OCI-M2 (cell line): ENCODE measurements around the gene FOCAD.

Source experiments
- DNase-seq: peaks from one replicate; lab custom pipeline; 2025; ENCODE audit not compliant: unreplicated experiment; lab: John Stamatoyannopoulos, UW

The FOCAD gene

DNA sequence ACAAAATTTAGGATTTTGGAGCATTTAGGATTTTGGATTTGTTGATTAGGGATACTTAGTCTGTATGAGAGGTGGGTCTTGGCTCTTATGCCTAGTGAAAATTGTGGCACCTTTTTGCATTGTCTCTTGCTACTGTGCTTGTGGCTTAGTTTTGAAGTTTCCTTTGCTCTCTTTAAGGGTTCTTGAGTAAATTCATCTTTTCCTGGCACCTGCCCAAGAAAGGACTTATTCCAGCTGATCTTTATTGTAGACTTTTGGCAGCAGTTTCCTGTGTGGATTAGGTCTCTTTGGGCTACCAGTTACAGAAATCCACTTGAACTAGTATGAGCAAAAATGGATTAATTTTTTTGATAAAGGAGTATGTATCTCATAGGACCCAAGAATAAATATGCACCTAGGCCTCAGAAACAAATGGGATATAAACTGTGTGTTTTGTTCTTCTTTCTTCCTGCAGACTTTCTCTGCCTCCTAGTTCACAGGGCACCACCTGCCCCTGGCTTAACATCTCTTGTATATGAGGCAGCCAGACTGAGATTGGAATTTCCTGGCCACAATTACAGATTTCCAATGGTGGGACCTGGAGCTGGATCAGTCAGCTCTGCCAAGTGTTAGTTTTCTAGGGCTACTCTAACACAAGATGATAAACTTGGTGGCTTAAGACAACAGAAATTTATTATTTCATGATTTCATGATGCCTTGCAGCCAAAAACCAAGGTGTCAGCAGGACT lies 44.6 kb downstream of the FOCAD start:
- no peak for DNase-seq

DNA sequence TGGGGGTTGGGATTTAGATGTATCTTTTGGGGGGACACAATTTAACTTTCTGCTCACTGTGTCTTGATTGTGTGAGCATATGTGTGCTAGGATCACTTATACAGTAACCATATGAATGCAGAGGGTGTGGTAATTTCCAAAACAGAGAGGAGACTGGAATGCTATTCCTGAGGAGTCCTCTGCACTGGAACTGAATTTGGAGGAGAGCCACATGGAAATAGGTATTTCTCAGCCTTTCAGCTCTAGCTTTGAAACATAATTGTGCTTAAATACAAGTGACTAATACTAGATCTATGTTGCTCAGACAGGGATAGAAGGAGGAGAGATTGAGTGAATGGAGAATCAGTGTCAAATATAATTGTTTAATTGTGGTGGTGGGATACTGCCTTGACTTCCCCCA lies 45.5 kb downstream of the FOCAD start:
- no peak for DNase-seq

DNA sequence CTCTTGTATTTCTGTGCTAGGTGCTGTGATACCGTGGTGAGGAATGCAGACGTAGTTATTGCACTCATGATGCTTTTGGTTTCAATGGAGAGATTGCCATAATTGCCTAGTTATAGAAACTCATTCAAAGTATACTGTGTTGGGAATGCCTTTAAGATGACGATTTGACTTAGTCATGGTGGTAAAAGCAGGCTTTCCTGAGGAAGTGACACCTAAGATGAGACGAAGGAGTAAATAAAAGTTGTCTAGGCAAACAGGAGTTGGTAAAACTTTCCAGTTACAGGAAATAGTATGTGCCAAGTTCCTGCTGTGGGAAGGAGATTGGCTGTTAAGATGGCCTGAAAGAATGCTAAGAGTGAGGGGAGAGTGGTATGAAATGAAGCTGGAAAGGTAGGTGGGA lies 48.1 kb downstream of the FOCAD start:
- no peak for DNase-seq

DNA sequence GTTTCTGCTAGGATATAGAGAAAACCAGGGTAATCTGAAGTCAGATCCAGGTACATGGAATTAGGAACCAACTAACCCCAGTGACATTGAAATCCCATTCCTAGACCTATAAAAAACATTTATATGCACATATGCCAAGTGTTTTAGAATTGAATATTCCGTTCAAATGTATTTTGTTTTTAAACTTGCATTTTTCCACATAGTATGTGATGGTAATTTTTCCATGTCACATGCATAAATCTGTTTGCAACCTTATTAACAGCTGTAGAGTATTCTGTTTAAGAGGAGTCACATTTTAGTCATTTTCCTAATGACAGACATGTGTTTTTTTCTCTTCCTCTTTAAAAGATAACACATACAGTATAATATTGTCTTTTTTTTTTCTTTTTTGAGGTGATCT lies 50.2 kb downstream of the FOCAD start:
- no peak for DNase-seq

DNA sequence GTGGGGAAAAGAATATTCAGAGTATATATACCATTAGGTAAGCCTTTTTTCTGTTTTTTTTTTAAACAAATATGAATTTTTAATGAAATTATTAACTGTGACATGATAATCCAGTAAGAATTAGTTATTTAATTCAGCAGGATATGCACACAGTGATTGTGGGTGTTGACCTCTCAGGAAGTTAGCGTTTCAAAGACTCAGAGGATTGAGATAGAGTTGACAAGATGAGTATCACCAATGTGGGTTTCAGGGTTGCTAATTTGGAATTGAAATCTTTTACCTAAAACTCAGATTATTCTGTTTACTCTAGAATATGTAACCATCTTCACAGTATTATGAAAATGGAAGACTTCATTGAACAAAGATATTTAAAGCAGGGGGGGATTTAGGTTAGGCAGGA lies 56.2 kb downstream of the FOCAD start:
- no peak for DNase-seq

DNA sequence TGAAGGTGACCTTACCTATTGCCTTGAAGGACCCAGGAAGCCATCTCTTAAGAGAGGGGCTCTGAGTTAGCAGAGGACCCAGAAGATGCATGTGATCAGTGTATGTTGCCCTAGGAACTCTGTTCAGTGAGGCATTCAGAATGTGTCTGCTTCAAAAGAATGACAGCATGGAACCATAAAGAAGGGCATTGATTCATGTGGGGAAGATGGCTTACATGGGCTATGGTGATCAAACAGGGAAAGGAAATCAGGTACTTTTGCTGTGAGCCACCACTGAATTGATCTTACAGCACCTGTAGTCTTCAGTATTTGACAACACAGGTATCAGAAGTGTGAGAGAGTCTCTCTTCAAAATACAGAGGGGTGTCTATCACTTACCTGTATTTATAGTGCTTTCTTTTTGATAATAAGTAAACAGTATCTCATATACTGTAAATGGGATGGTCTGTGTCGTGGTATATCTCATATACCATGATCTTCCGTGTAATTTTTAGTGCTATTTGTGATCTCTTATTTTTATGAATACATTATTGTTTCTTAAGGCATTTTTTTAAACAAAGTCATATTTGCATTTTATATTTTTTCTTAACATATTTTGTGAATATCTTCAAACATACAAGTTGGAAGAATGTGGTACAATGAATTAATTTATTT lies 57.0 kb downstream of the FOCAD start:
- no peak for DNase-seq

DNA sequence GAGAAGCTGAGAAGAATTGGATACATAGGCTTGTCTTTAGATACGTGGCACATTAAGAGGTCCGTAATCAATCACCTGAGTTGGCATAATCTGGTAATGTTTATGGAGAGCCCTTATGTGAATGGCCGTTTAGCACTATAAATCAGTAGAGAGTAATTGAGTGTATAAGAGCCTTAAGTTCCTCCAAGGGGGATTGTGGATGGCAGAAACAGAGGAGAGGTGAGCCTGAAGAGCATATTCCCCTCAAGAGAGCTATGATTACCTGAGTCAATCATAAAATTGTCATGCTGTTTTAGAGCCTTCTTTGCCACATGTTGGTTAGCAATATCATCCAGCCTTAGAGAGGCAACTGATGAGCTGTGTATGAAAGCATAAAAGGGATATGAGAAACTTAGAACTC lies 58.8 kb downstream of the FOCAD start:
- no peak for DNase-seq

DNA sequence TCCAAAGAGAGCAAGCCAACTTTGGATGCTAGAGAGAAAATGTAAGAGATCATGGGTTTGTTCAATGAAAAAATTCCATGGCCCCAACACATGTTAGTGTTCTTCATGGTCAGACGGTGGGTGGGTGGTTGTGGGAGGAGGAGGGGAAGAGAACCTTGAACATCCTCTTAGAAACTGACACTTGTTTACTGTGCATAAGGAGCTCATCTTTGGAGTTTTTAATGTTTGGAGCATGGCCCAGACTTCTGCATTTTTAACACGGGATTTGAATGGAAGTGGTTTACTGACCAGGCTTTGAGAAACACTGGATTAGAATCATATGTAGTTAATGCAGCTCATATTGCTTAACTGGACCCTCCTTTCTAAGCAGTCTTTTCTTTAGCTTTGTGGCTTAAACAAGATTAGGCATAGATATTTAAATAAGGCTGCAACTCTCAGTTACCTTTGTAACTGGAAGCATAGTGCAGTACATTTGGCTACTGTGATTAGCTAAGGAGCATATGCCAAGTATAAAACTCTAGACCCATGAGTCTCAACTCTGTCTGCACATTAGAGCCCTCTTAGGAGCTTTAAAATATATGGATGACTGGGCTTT lies 60.1 kb downstream of the FOCAD start:
- no peak for DNase-seq

DNA sequence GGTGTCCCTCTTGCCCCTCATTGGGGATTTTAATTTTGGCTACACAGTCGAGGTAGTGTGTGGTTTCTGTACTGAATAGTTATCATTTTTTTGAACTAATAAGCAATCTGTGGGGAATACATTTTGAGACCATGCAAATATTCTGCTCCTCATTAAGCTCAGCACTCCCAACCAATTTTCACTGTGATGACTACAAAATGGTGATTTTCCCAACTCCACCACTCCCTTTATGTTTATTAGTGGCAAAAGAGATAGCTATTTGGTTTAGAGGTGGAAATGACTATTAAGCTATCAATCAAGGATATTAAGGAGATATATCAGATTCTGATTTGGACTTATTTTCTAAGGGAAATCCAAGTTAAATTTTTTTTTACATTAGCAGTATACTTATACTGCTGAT lies 62.9 kb downstream of the FOCAD start:
- no peak for DNase-seq

DNA sequence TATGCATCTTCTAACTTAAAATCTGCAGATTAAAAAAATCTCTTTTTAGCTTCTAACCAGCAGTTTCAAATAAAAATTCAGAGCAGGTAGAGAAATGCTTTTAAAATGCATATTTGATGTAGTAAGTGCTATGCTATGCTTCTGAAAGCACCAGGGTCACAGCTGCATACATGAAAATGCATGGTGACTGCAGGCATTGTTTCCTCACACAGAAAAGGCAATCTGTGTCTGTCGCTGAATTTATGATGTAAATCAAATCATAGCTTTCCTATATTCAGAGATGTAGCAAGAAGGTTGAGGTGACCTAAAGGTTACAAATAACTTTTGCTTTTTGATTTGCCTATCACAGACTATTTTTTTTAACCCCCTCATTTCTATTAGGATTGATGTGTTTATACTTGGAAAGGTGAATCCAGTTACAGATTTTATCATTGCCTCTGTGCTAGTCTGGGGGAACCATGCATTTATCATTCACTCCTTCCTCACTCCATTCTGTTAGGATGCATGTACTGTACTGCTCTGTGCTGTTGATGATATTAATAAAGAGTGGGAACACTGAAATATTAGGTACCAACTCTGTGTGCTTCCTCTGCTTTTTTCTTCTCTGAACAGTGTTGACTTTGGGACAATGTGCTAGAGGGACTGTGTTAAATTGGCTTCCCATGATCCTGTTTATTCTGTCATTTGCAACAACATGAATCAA lies 65.6 kb downstream of the FOCAD start:
- no peak for DNase-seq

DNA sequence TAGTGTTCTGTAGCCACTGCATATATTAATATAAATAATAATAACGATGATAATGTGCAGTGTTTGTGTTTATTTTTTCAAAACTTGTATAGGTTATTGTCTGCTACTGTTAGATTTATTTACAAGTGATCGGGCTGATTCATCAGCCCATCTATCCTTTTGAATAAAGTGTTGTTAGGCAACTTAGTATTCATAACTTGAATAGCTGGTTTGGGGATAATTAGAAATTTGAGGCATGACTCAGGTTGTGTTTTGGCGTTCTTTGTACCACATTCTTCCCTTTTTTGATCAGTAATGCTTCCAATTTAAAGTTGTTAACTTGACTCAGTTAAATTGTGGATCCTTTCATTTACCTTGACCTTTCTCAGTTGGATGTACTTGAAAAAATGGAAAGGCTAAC lies 69.7 kb downstream of the FOCAD start:
- DNase-seq, result no peak

DNA sequence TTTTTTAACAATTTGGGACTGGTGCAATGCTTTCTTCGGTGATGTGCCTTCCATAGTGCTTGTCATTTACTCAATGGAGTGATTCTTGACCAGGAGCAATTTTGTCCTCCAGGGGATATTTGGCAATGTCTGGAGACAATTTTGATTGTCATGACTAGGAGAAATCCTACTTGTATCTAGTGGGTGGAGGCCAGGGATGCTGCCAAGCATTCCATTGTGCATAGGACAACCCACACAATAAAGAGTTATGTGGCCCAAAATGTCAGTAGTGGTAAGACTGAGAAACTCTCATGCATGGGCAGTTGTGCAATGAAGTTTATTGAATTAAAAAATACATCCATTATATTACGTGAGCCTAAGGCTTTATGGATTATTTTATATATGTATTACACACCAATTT lies 70.5 kb downstream of the FOCAD start:
- DNase-seq, result no peak

DNA sequence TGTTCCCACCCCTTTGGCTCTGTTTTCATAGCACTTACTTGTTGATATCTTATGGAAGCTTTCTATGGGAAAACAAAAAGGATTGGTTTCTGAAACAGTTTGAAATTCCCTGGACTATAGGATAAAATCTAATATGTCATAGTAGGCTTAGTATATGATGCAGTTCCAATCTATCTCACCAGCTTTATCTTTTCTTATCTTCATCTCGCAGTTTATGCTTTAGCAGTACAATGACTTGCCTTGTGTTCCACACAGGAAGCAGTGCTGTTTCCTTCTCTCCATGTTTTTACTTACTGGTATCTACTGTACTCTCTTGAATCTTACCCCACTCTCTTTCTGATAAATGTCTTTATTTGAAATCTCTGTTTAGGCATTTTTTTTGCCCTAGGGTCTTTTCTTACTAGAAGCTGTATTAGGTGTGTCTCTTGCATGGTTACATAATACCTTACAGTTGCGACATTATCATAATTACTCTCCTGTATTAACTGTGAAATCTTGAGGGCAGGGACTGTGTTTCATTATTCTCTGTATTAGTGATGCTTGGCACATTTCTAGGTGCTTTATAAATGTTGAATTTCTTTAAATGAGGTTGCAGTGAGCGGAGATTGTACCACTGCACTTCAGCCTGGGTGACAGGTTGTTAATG lies 76.3 kb downstream of the FOCAD start:
- no peak for DNase-seq

DNA sequence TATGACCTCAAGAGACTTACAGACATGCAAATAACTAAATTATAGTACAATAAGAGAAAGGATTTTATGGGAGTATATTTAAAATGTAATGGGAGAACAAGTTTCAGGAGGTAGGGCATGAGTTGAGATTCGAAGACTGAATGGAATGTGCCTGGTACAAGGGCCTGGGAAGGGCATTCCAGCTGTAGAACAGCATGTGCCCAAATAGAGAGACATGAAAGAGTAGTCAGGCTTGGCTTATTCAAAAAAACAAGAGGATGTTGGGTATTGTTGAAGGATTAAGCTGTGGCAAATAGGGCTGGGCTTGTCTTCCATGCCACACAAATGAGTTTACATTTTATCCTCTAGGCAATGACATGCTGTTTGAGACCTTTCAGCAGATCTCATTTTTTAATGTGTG lies 86.9 kb downstream of the FOCAD start:
- DNase-seq, result no peak

DNA sequence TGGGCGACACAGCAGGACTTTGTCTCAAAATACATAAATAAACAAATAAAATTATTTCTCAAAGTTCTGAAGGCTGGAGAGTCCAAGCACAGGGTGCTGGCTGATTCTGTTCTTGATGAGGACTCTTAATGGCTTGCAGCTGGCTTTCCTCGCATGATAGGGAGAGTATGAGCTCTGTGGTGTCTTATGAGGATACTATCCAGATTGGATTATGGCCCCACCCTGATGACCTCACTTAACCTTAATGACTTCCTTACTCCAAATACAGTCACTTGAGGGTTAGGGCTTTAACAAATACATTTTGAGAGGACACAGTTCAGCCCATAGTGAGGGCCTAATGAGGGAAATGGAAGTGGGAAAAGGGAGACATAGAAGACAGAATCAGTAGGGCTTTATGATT lies 87.7 kb downstream of the FOCAD start:
- DNase-seq, result no peak

DNA sequence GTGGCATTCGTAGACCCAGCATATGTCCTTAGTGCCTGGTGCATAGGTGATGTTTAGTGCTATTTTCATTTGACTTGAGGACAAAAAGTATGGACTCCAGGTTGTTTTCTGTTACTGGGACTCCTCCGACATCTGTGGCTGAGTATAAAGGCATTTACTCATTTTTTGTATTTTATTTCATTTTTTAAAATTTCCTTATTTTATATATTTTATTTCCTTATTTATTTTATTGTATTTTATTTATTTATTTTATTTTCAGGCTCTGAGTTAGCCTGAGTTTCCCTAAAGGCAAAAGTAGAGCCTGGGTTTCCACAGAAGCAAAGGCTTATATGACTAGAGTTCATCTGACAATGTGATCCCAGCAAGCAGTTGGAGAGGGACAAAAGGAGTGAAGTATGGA lies 91.6 kb downstream of the FOCAD start:
- no peak for DNase-seq

DNA sequence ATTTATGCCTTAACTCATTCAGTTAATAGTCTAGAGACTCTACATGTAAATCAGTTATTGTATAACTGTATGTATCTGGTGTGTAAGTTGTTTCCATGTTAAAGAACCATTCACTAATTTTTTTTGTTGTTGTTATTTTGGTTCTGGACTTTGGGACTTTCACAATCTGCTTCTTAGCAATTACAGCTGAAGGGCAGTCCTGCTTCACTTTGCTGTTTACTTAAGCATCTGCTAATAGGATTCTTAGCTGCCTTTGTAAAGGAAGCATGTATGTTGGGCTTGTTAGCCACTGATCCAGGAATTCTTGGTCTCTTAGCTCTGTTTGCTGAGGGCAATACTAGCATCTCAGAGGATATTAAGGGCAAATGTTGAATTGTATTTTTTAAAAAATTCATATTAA lies 97.0 kb downstream of the FOCAD start:
- no peak for DNase-seq

DNA sequence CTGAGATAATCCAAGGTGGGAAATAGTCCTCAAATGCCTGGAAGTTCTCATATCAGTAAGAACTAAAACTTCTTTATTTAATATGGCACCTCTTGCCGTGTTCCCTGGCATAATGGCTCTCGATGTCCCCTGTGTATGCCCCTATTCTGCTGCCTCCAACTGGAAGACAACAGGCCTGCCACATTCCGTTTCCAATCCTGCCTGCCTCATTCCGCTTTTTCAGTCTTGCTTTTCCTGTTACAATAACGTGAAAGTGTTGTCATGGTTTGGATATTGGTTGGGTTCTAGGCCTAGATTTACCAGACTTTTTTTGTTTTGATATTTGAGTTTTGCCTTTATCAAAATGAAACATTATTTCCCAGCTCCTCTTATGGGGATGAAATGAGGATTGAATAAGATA lies 98.2 kb downstream of the FOCAD start:
- DNase-seq, result no peak

DNA sequence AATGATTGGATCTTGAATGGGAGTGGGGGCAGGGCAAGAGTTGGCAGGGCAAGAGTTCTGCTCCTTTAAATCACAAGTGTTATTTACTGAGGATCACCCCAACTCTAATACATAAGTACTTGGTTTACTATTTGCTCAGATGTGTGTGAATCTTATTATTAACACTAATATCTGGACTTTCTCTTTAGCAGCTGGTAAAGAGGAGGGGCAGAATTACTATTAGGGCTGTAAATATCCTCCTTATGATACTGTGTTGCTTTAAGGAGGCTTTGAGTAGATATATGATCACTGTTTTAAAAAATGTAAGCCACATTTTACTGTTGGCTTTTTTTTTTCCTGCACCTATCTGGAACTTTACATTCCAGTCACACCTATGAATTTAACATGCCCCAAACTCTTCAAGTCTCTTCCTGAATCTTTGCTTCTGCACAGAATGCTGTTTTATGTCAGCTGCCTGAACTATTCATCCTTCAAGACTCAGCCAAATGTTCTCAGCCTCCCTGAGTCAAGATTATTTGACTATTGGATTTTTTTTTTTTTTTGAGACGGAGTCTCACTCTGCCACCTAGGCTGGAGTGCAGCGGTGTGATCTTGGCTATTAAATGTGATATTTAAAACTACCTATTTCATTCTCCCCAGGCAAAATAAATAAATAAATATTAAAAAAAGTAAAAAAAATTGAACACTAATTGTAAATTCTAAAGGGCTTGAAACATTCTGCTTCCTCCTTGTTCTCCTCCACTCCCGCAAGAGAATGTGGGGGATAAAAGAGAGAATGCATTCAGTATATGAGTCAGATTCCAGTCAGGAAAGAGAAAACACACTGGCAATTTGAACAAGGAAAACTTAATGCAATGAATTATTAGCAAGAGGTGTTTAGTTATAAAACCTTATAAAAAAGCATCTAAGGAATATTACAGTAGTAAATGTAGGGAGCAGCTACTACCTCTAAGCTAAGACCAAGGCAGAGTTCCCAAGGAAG lies 99.3 kb downstream of the FOCAD start:
- no peak for DNase-seq

DNA sequence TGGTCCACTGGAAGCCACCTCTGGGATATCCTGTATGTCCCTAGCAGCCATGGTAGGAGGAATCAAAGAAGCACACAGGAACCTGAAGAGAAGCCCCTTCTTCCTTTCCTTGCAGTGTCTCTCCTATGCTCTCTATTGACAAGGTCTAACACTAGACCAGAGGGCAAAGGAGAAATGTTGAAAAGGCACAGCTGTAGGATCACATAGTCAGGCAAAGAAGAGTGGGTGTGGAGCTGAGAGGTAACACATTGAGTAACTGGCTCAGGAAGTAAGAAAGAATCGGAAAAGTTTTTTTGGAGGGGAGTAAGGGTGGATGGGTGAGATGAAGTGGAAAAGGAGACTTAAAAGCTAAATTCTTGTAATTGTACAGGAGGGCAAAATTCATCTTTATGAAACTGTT lies 100.1 kb downstream of the FOCAD start:
- no peak for DNase-seq
